ENCODE results near the gene ZNF174.

The ZNF174 gene

DNA sequence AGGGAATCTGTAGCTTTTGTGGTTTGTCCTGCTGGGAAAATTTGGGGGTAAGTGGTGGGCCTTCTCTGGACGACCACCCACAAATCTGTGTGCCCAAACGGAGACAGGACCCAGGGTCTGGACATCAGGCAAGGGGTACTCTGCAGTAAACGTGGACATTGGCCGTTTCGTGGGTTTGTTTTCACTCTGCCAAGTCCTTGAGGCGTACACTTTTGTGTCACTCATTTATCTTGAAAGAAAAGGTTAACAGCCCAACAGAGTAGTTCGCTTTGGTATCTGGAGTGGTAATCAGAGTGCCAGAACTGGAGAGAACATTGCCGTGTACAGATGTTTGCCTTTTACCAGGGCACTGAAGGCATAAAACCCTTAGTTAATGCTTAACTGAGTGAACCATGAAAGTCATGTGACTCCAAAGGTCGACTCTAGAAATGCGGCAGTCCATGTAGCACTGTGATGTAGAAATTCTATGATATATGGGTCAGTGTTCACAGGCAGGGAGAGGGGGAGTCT lies 57.9 kb downstream of the ZNF174 start:
- Mint-ChIP-seq H3K4me3 (peak overlapping the region; percentile 95 to 100 (median 99)), H3K36me3 (ENCODE audit: low read depth) (no peaks in the 10 kb centered on the region), H3K4me1 (peaks cover 55% of the 10 kb centered on the region), H3K27ac (peak overlapping the region; percentile 78 to 91 (median 89)), H3K9me3 (no peaks in the 10 kb centered on the region), H3K27me3 (ENCODE audit: low read depth) (no peaks in the 10 kb centered on the region)
- TF ChIP-seq, protein P1, sequence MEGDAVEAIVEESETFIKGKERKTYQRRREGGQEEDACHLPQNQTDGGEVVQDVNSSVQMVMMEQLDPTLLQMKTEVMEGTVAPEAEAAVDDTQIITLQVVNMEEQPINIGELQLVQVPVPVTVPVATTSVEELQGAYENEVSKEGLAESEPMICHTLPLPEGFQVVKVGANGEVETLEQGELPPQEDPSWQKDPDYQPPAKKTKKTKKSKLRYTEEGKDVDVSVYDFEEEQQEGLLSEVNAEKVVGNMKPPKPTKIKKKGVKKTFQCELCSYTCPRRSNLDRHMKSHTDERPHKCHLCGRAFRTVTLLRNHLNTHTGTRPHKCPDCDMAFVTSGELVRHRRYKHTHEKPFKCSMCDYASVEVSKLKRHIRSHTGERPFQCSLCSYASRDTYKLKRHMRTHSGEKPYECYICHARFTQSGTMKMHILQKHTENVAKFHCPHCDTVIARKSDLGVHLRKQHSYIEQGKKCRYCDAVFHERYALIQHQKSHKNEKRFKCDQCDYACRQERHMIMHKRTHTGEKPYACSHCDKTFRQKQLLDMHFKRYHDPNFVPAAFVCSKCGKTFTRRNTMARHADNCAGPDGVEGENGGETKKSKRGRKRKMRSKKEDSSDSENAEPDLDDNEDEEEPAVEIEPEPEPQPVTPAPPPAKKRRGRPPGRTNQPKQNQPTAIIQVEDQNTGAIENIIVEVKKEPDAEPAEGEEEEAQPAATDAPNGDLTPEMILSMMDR (IDR thresholded peaks at IDR 0.05; ENCODE audit: unreplicated experiment in 3 of 3), result no peak
